Liver (tissue), 9 donors: Measurements from ENCODE around the gene TAS2R20. TPM values are rescaled to one million over a fixed set of nuclear protein-coding genes. Genes with fewer than 3 reads are reported as not detected.
"Not testable (repeated sequence)": the region's sequence is repeated elsewhere in the genome, so short reads cannot be mapped to it uniquely, and the experiment has no call there.

Source experiments
- DNase-seq: peaks from one replicate; pipeline ENCODE4 v3.0.0-alpha.2; 2017; ENCODE audit warnings: low spot score
- H3K27ac ChIP-seq, 2 donors: one replicate each; pipeline ENCODE4 v1.7.0; 2013; ENCODE audit warnings: inconsistent platforms in 2 of 2, low read length in 2 of 2, control low read depth in 1 of 2, low read depth in 1 of 2, mild to moderate bottlenecking in 1 of 2
- H3K27me3 ChIP-seq, 4 donors: one replicate each; pipeline versions ENCODE4 v1.6.1 to v1.7.0; 2013; ENCODE audit warnings: low read length in 3 of 4, inconsistent platforms in 1 of 4, mild to moderate bottlenecking in 1 of 4, moderate library complexity in 1 of 4; ENCODE audit not compliant: control insufficient read depth in 4 of 4, insufficient read depth in 4 of 4
- H3K36me3 ChIP-seq, 4 donors: one replicate each; pipeline versions ENCODE4 v1.6.1 to v1.7.0; 2013; ENCODE audit warnings: low read length in 3 of 4, mild to moderate bottlenecking in 3 of 4, low read depth in 1 of 4, moderate library complexity in 1 of 4; ENCODE audit not compliant: control insufficient read depth in 4 of 4, insufficient read depth in 3 of 4
- H3K4me1 ChIP-seq, 4 donors: one replicate each; pipeline versions ENCODE4 v1.6.1 to v1.7.0; 2013; ENCODE audit warnings: low read length in 3 of 4, mild to moderate bottlenecking in 3 of 4, moderate library complexity in 1 of 4; ENCODE audit not compliant: control insufficient read depth in 4 of 4, insufficient read depth in 4 of 4
- H3K4me3 ChIP-seq, 3 donors: one replicate each; pipeline versions ENCODE4 v1.6.1 to v1.7.0; 2013; ENCODE audit warnings: low read length in 3 of 3, control low read depth in 1 of 3, low read depth in 1 of 3, mild to moderate bottlenecking in 1 of 3
- H3K9ac ChIP-seq, 2 donors: one replicate each; pipeline ENCODE4 v1.7.0; 2013; ENCODE audit warnings: low read length in 2 of 2, mild to moderate bottlenecking in 2 of 2, moderate library complexity in 2 of 2, control low read depth in 1 of 2, low read depth in 1 of 2
- H3K9me3 ChIP-seq, 4 donors: one replicate each; pipeline versions ENCODE4 v1.6.1 to v1.7.0; 2013; ENCODE audit warnings: low read length in 3 of 4; ENCODE audit not compliant: control insufficient read depth in 4 of 4
- ATF3 ChIP-seq: IDR thresholded peaks from 2 replicates; pipeline ENCODE4 v1.6.1; 2016; ENCODE audit warnings: antibody characterized with exemption
- CTCF ChIP-seq: fragments of 150-350 bp; IDR thresholded peaks from 2 replicates; pipeline ENCODE4 v1.5.1; 2017; ENCODE audit warnings: improper control_type of control experiment, low read depth, low read length; ENCODE audit not compliant: missing input control
- EGR1 ChIP-seq, 2 donors: IDR thresholded peaks; 2 replicates each; pipeline ENCODE4 v1.6.1; 2016 to 2018; ENCODE audit warnings: antibody characterized with exemption in 2 of 2, low read depth in 2 of 2
- FOXA1 ChIP-seq: IDR thresholded peaks from 2 replicates; pipeline ENCODE4 v1.6.1; 2016; ENCODE audit warnings: antibody characterized with exemption
- FOXA2 ChIP-seq: IDR thresholded peaks from 2 replicates; pipeline ENCODE4 v1.6.1; 2016; ENCODE audit warnings: antibody characterized with exemption
- GABPA ChIP-seq, 2 donors: IDR thresholded peaks in 1 of 2; conservative IDR thresholded peaks in 1 of 2; 2 replicates each; pipeline ENCODE4 v1.6.1; 2016; ENCODE audit warnings: antibody characterized with exemption in 2 of 2, mild to moderate bottlenecking in 1 of 2, moderate library complexity in 1 of 2
- HNF4A ChIP-seq, 2 donors: conservative IDR thresholded peaks; 2 replicates each; pipeline ENCODE4 v1.6.1; 2016; ENCODE audit warnings: antibody characterized with exemption in 2 of 2, mild to moderate bottlenecking in 2 of 2
- HNF4G ChIP-seq: IDR thresholded peaks from 2 replicates; pipeline ENCODE4 v1.6.1; 2016; ENCODE audit warnings: antibody characterized with exemption
- JUND ChIP-seq, 2 donors: IDR thresholded peaks; 2 replicates each; pipeline ENCODE4 v1.6.1; 2016; ENCODE audit warnings: antibody characterized with exemption in 2 of 2
- MAX ChIP-seq: IDR thresholded peaks from 2 replicates; pipeline ENCODE4 v1.6.1; 2016; ENCODE audit warnings: antibody characterized with exemption
- NR2F2 ChIP-seq: IDR thresholded peaks from 2 replicates; pipeline ENCODE4 v1.6.1; 2016; ENCODE audit warnings: antibody characterized with exemption
- RAD21 ChIP-seq, 2 donors: IDR thresholded peaks; 2 replicates each; pipeline ENCODE4 v1.6.1; 2016; ENCODE audit warnings: antibody characterized with exemption in 2 of 2, mild to moderate bottlenecking in 2 of 2
- REST ChIP-seq: IDR thresholded peaks from 2 replicates; pipeline ENCODE4 v1.6.1; 2016; ENCODE audit warnings: antibody characterized with exemption, mild to moderate bottlenecking
- RXRA ChIP-seq, 2 donors: IDR thresholded peaks; 2 replicates each; pipeline ENCODE4 v1.6.1; 2017 to 2018; ENCODE audit warnings: antibody characterized with exemption in 2 of 2, mild to moderate bottlenecking in 1 of 2
- SP1 ChIP-seq: IDR thresholded peaks from 2 replicates; pipeline ENCODE4 v1.6.1; 2018; ENCODE audit warnings: antibody characterized with exemption, mild to moderate bottlenecking
- YY1 ChIP-seq: IDR thresholded peaks from 2 replicates; pipeline ENCODE4 v1.6.1; 2016; ENCODE audit warnings: antibody characterized with exemption, mild to moderate bottlenecking
- ZBTB33 ChIP-seq: IDR thresholded peaks from 2 replicates; pipeline ENCODE4 v1.6.1; 2016; ENCODE audit warnings: antibody characterized with exemption
- WGBS: extraction: QIAGEN DNeasy Blood & Tissue Kit; methylation state at CpG from one replicate; pipeline ENCODE4 v1.1.7; 2013; 5-methylcytosine and 5-hydroxymethylcytosine counted together
- polyA plus RNA-seq, 2 donors: library from polyadenylated mRNA; stranded (reverse) in 1 of 2; unstranded in 1 of 2; fragments of 200-250 nt in 1 of 2; fragments of >200 nt in 1 of 2; fragmentation: Nextera tagmentation in 1 of 2; extraction: Ambion mirVana in 1 of 2; gene quantifications; one replicate each; pipeline versions ENCODE4 v1.2.1 to v1.2.3, GENCODE V29; 2013 to 2015
- total RNA-seq, 2 donors: library from RNA; depleted of rRNA; stranded (reverse); fragments of >200 nt; gene quantifications; one replicate each; pipeline ENCODE4 v1.2.3, GENCODE V29; 2014
- donor health status: healthy.
- donor health status: healthy.
- donor health status: healthy.
- donor health status: healthy.
- donor health status: healthy.

The TAS2R20 gene
- 1 to 10 TPM; 1.4 to 5.9 TPM for total RNA-seq
- under 1 TPM; 0.03 to 0.49 TPM for polyA plus RNA-seq

GRCh38 chr12:10998204-10998603 lies at the start of gene TAS2R20:
Gene TAS2R20 (minus strand): TSS chr12:10998304. CDS start chr12:10997875, 429 bp downstream.
- no peak for DNase-seq
- TF ChIP-seq JUND (IDR thresholded peaks at IDR 0.05): no peak
- no peak for TF ChIP-seq ZBTB33
- no peak for TF ChIP-seq GABPA (IDR thresholded peaks at IDR 0.05 in 1 of 2, conservative IDR thresholded peaks at IDR 0.05 in 1 of 2)
- no peak for TF ChIP-seq REST
- no peak for TF ChIP-seq FOXA2
- TF ChIP-seq EGR1 (IDR thresholded peaks at IDR 0.05; ENCODE audit: low read depth in 2 of 2): no peak
- no peak for TF ChIP-seq NR2F2
- no peak for TF ChIP-seq HNF4G
- no peak for TF ChIP-seq HNF4A (conservative IDR thresholded peaks at IDR 0.05)
- no peak for TF ChIP-seq RXRA (IDR thresholded peaks at IDR 0.05)
- TF ChIP-seq ATF3: no peak
- no peak for TF ChIP-seq FOXA1
- TF ChIP-seq SP1: no peak
- no peak for TF ChIP-seq MAX
- no peak for TF ChIP-seq RAD21 (IDR thresholded peaks at IDR 0.05)
- TF ChIP-seq CTCF: no peak
- TF ChIP-seq YY1: no peak
- no peak within 1 kb of the TSS for H3K9ac ChIP-seq
- peaks cover 0 to 3% (median 1%) of the 10 kb centered on the region in 4 donors for H3K36me3 ChIP-seq
- H3K27ac ChIP-seq: no peak within 1 kb of the TSS
- no peaks in the 10 kb centered on the region for H3K9me3 ChIP-seq
- H3K4me3 ChIP-seq: no peak within 1 kb of the TSS
- no peaks in the 10 kb centered on the region for H3K4me1 ChIP-seq
- H3K27me3 ChIP-seq: no peaks in the 10 kb centered on the region

GRCh38 chr12:11041366-11041765 lies 43.3 kb upstream of the TAS2R20 start:
- DNase-seq, H3K4me1 ChIP-seq, H3K9ac ChIP-seq, H3K27ac ChIP-seq, H3K27me3 ChIP-seq, H3K36me3 ChIP-seq, H3K4me3 ChIP-seq, H3K9me3 ChIP-seq: not testable (repeated sequence)
- peak; percentile 24 for TF ChIP-seq REST
- 92% methylated on average over 2 of the region's 2 CpGs for WGBS
